Right lobe of liver (tissue), 6 donors: ENCODE results near the gene TTC7B. TPM values are rescaled to one million over a fixed set of nuclear protein-coding genes. Genes with fewer than 3 reads are reported as not detected.

ENCODE experiments used
- ATAC-seq, 4 donors: fragments of 200-7000 bp; cut with Tn5 transposase; one replicate each; pipeline ENCODE4 v1.9.1; 2020; ENCODE audit warnings: mild to moderate bottlenecking in 4 of 4, moderate library complexity in 4 of 4
- DNase-seq, 3 donors: peaks; one replicate each; pipeline ENCODE4 v3.0.0-alpha.2; 2020
- H3K27ac ChIP-seq, 3 donors: fragments of 200-600 bp; one replicate each; pipeline ENCODE4 v1.8.0; 2022
- H3K27me3 ChIP-seq, 2 donors: fragments of 200-600 bp; one replicate each; pipeline ENCODE4 v1.8.0; 2022
- H3K36me3 ChIP-seq, 4 donors: fragments of 200-600 bp; sonication (generic) in 1 of 4; one replicate each; pipeline versions ENCODE4 v1.5.1 to v1.8.0; 2017 to 2022; ENCODE audit warnings: control low read depth in 1 of 4
- H3K4me1 ChIP-seq, 4 donors: fragments of 200-600 bp; sonication (generic) in 1 of 4; one replicate each; pipeline versions ENCODE4 v1.5.1 to v1.8.0; 2017 to 2022; ENCODE audit warnings: control low read depth in 1 of 4
- H3K4me3 ChIP-seq, 3 donors: fragments of 200-600 bp; one replicate each; pipeline ENCODE4 v1.8.0; 2022
- H3K9me3 ChIP-seq, 4 donors: fragments of 200-600 bp; sonication (generic) in 1 of 4; one replicate each; pipeline versions ENCODE4 v1.5.1 to v1.8.0; 2017 to 2022; ENCODE audit warnings: control low read depth in 1 of 4
- POLR2A ChIP-seq: fragments of 450-650 bp; IDR thresholded peaks from one replicate; pipeline ENCODE4 v1.6.1; 2017; ENCODE audit warnings: antibody characterized with exemption, mild to moderate bottlenecking
- WGBS: methylation state at CpG from one replicate; pipeline ENCODE4 v1.1.6; 2018; ENCODE audit warnings: low coverage, low lambda C conversion rate; ENCODE audit not compliant: insufficient coverage; ENCODE audit errors: missing lambda C conversion rate; 5-methylcytosine and 5-hydroxymethylcytosine counted together
- intact Hi-C, 2 donors: fragments of 100-400 bp; cut with DNase I; formaldehyde crosslinking; loops; one replicate each; pipeline versions ENCODE4 v1.11.2 to v1.14.1; 2022
- total RNA-seq, 6 experiments: library from RNA; depleted of rRNA in 2 of 6; stranded (reverse); fragments of >200 nt in 2 of 6; fragmentation: NEBNext Ultra II Directional in 3 of 6; extraction: Animal tissue kit (Norgen Biotek cat#: 25700) in 3 of 6; gene quantifications; one replicate each; pipeline versions ENCODE4 v1.1.0 to v1.2.4, GENCODE V29; 2016 to 2023
- TF ChIP-seq, protein P1 (sequence below), 4 donors: fragments of 200-600 bp in 3 of 4; fragments of 450-650 bp in 1 of 4; IDR thresholded peaks; one replicate each; pipeline versions ENCODE4 v1.5.1 to v1.8.0; 2016 to 2022; ENCODE audit warnings: antibody characterized with exemption in 4 of 4, mild to moderate bottlenecking in 2 of 4
- donor health status: DM: no; HTN: yes; CAD: no.
- donor health status: DM: no; HTN: no; CAD: no.
- donor health status: DM: no; HTN: no; CAD: no.
- donor health status: DM: no; HTN: yes; CAD: no.
- donor health status: DM: no; HTN: yes; CAD: no.

TTC7B gene
- total RNA-seq, 6 experiments from 2014 or later = 18.4 to 56.1 (median 37.5) TPM

- Histone ChIP-seq H3K27ac (peak overlapping the region in 1 of 3 donors; percentile 37), H3K4me3 (no peak overlapping the region), H3K36me3 (no peaks in the 10 kb centered on the region), H3K9me3 (no peaks in the 10 kb centered on the region), H3K4me1 (peaks cover 0 to 73% (median 34%) of the 10 kb centered on the region in 4 donors), H3K27me3 (no peaks in the 10 kb centered on the region)
- no peak for TF ChIP-seq POLR2A
- TF ChIP-seq, protein P1, sequence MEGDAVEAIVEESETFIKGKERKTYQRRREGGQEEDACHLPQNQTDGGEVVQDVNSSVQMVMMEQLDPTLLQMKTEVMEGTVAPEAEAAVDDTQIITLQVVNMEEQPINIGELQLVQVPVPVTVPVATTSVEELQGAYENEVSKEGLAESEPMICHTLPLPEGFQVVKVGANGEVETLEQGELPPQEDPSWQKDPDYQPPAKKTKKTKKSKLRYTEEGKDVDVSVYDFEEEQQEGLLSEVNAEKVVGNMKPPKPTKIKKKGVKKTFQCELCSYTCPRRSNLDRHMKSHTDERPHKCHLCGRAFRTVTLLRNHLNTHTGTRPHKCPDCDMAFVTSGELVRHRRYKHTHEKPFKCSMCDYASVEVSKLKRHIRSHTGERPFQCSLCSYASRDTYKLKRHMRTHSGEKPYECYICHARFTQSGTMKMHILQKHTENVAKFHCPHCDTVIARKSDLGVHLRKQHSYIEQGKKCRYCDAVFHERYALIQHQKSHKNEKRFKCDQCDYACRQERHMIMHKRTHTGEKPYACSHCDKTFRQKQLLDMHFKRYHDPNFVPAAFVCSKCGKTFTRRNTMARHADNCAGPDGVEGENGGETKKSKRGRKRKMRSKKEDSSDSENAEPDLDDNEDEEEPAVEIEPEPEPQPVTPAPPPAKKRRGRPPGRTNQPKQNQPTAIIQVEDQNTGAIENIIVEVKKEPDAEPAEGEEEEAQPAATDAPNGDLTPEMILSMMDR (IDR thresholded peaks at IDR 0.05) = no peak
- peak in 3 of 4 donors; percentile 5 to 51 (median 5) for ATAC-seq
- no peak for DNase-seq
- intact Hi-C loops = no loop called here
- WGBS = 63% methylated on average over 4 of the region's 7 CpGs
These were observed 6.5 kb downstream of the TTC7B start for GRCh38 chr14:90809530-90810312.

GRCh38 chr14:90808759-90809529 is 7.3 kb downstream of the TTC7B start:
- intact Hi-C loops = no loop called here
- H3K27ac ChIP-seq = peak overlapping the region in 1 of 3 donors; percentile 68

DNA sequence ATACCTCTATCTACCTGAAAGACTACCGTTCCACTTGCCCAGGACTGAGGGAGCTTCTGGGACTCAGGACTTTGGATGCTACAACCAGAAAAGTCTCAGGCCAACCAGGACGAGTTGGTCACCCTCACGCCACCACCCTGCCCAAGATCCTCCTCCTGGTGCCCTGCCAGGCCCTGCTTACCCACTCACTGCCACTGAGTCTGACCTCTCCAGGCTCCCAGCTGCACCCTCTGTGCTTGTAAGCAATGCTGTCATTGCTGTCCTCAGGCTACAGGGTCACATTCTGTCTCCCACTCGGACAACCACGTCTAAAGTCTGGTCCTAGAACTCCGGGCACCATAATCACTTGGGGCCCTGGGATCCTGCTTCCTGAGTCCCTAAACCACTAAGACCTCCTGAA is 9.2 kb downstream of the TTC7B start:
- no peaks in the 10 kb centered on the region for H3K36me3 ChIP-seq

More at GRCh38 chr14:90808759-90809529, 7.3 kb downstream of the TTC7B start:
- DNase-seq (no peak), ATAC-seq (peak in 2 of 4 donors; percentile 4 to 17)
- Histone ChIP-seq H3K4me3 (no peak overlapping the region), H3K4me1 (peaks cover 0 to 65% (median 30%) of the 10 kb centered on the region in 4 donors), H3K9me3 (no peaks in the 10 kb centered on the region), H3K36me3 (no peaks in the 10 kb centered on the region), H3K27me3 (no peaks in the 10 kb centered on the region)
- TF ChIP-seq, protein P1 (IDR thresholded peaks at IDR 0.05) = no peak
- no peak for TF ChIP-seq POLR2A
- WGBS = 53% methylated on average over 12 of the region's 15 CpGs

More for the DNA sequence above, 9.2 kb downstream of the TTC7B start:
- H3K4me1 ChIP-seq = peaks cover 0 to 47% (median 20%) of the 10 kb centered on the region in 4 donors
- no peak overlapping the region for H3K4me3 ChIP-seq
- ATAC-seq (no peak), DNase-seq (peak in 1 of 3 donors; percentile 52)
- peak overlapping the region in 1 of 3 donors; percentile 68 for H3K27ac ChIP-seq
- H3K27me3 ChIP-seq = no peaks in the 10 kb centered on the region
- TF ChIP-seq, protein P1 (IDR thresholded peaks at IDR 0.05) = no peak
- no peak for TF ChIP-seq POLR2A
- intact Hi-C loops = no loop called here
- H3K9me3 ChIP-seq = no peaks in the 10 kb centered on the region
- WGBS = 43% methylated on average over 5 of the region's 6 CpGs
